Adrenal gland (tissue), 12 donors: ENCODE measurements around the gene CFAP99. TPM values are rescaled to one million over a fixed set of nuclear protein-coding genes. Genes with fewer than 3 reads are reported as not detected.

ENCODE experiments used
- DNase-seq, 7 donors: peaks; one replicate each; pipeline ENCODE4 v3.0.0-alpha.2; 2019 to 2020
- H3K27ac ChIP-seq, 5 donors: fragments of 200-600 bp; sonication (generic) in 4 of 5; 1 replicate in 3 of 5; 2 replicates in 2 of 5; pipeline versions ENCODE4 v1.5.1 to v1.8.0; 2016 to 2020; ENCODE audit warnings: mild to moderate bottlenecking in 1 of 5
- H3K27me3 ChIP-seq: fragments of 200-600 bp; 2 replicates; pipeline ENCODE4 v1.8.0; 2021
- H3K36me3 ChIP-seq, 2 donors: fragments of 200-600 bp; replicated peaks in 1 of 2; 1 replicate in 1 of 2; 2 replicates in 1 of 2; pipeline versions ENCODE4 v1.5.1 to v1.8.0; 2018 to 2022
- H3K4me1 ChIP-seq, 2 donors: fragments of 200-600 bp; replicated peaks in 1 of 2; 1 replicate in 1 of 2; 2 replicates in 1 of 2; pipeline versions ENCODE4 v1.5.1 to v1.8.0; 2018 to 2021
- H3K4me3 ChIP-seq, 4 donors: fragments of 200-600 bp; sonication (generic) in 3 of 4; one replicate each; pipeline ENCODE4 v1.5.1; 2016 to 2018
- H3K9me3 ChIP-seq, 3 donors: fragments of 200-600 bp; sonication (generic) in 1 of 3; replicated peaks in 1 of 3; 1 replicate in 2 of 3; 2 replicates in 1 of 3; pipeline versions ENCODE4 v1.5.1 to v1.8.0; 2016 to 2021
- POLR2A ChIP-seq, 2 donors: fragments of 450-650 bp; IDR thresholded peaks; one replicate each; pipeline ENCODE4 v1.6.1; 2017; ENCODE audit warnings: antibody characterized with exemption in 2 of 2, mild to moderate bottlenecking in 2 of 2, moderate library complexity in 1 of 2
- WGBS, 4 donors: extraction: QIAGEN DNeasy Blood & Tissue Kit in 2 of 4; methylation state at CpG; one replicate each; pipeline versions ENCODE4 v1.1.5 to v1.1.7; 2013 to 2017; 5-methylcytosine and 5-hydroxymethylcytosine counted together
- intact Hi-C, 2 donors: fragments of 100-400 bp; cut with DNase I; formaldehyde crosslinking; loops; one replicate each; pipeline versions ENCODE4 v1.14.1 to v1.15.0; 2022 to 2023
- polyA plus RNA-seq, 3 donors: library from polyadenylated mRNA; stranded (reverse); fragments of 200-250 nt in 2 of 3; fragments of 350-450 nt in 1 of 3; fragmentation: Illumina TruSeq in 1 of 3; extraction: RNeasy Lipid Tissue Mini Kit (QIAGEN cat#74804) in 1 of 3; gene quantifications; one replicate each; pipeline ENCODE4 v1.2.3, GENCODE V29; 2013 to 2014
- total RNA-seq, 9 donors: library from RNA; depleted of rRNA in 4 of 9; stranded (reverse); fragments of >200 nt in 4 of 9; fragments of 120-200 nt in 1 of 9; fragmentation: NEBNext Ultra II Directional in 1 of 9; extraction: Animal tissue kit (Norgen Biotek cat#: 25700) in 1 of 9; gene quantifications; one replicate each; pipeline versions ENCODE4 v1.1.0 to v1.2.4, GENCODE V29; 2013 to 2023
- TF ChIP-seq, protein P1 (sequence below), 6 experiments: fragments of 450-650 bp in 4 of 6; fragments of 200-600 bp in 2 of 6; sonication (generic) in 1 of 6; IDR thresholded peaks; 1 replicate in 5 of 6; 2 replicates in 1 of 6; pipeline versions ENCODE4 v1.5.1 to v1.8.0; 2016 to 2021; ENCODE audit warnings: antibody characterized with exemption in 6 of 6, mild to moderate bottlenecking in 2 of 6, moderate library complexity in 1 of 6
- donor health status: healthy with polysubstance abuse.
- donor health status: Bipolar disorder and iron deficiency.
- donor health status: DM: yes; HTN: yes; CAD: no.
- donor health status: DM: no; HTN: no; CAD: no.
- donor health status: DM: no; HTN: no; CAD: no.
- donor health status: DM: yes; HTN: yes; CAD: no.

CFAP99 gene
- total and polyA plus RNA-seq, 12 donors = 0.18 to 5.0 (median 3.2) TPM

DNA sequence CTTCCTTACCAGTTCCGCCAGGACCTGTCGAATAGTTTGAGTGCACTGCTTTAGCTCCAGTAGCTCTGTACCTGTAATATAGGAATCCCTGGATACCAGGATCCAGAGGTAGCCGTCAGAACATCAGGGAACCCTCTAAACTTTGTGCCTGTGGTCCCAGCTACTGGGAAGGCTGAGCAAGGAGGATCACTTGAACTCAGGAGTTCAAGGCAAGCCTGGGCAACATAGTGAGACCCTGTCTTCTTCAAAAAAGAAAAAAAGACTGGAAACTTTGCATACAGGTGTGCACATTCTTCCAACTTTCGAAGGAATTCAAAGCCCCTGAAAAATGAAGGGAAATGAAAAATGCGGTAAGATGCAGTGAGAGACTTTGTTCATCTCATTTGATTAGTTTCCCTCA lies 85.1 kb downstream of the CFAP99 start:
- no peaks in the 10 kb centered on the region for H3K9me3 ChIP-seq
- no peaks in the 10 kb centered on the region for H3K27me3 ChIP-seq
- intact Hi-C loops = no loop called here
- TF ChIP-seq, protein P1, sequence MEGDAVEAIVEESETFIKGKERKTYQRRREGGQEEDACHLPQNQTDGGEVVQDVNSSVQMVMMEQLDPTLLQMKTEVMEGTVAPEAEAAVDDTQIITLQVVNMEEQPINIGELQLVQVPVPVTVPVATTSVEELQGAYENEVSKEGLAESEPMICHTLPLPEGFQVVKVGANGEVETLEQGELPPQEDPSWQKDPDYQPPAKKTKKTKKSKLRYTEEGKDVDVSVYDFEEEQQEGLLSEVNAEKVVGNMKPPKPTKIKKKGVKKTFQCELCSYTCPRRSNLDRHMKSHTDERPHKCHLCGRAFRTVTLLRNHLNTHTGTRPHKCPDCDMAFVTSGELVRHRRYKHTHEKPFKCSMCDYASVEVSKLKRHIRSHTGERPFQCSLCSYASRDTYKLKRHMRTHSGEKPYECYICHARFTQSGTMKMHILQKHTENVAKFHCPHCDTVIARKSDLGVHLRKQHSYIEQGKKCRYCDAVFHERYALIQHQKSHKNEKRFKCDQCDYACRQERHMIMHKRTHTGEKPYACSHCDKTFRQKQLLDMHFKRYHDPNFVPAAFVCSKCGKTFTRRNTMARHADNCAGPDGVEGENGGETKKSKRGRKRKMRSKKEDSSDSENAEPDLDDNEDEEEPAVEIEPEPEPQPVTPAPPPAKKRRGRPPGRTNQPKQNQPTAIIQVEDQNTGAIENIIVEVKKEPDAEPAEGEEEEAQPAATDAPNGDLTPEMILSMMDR (IDR thresholded peaks at IDR 0.05) = no peak
- no peak for TF ChIP-seq POLR2A (IDR thresholded peaks at IDR 0.05)
- no peak for DNase-seq
- H3K27ac ChIP-seq = no peak overlapping the region
- peaks cover 0 to 42% of the 10 kb centered on the region in 2 donors for H3K36me3 ChIP-seq
- no peaks in the 10 kb centered on the region for H3K4me1 ChIP-seq
- H3K4me3 ChIP-seq = no peak overlapping the region
- 94 to 100% (median 96%) methylated on average over 5 of the region's 5 CpGs for WGBS, 4 donors

GRCh38 chr4:2507259-2507658 lies 88.5 kb downstream of the CFAP99 start:
- WGBS, 4 donors = 90 to 95% (median 95%) methylated on average over 4 of the region's 4 CpGs
- no peak for TF ChIP-seq POLR2A (IDR thresholded peaks at IDR 0.05)
- TF ChIP-seq, protein P1 (IDR thresholded peaks at IDR 0.05) = no peak
- peaks cover 0 to 29% of the 10 kb centered on the region in 2 donors for H3K36me3 ChIP-seq

GRCh38 chr4:2507855-2508254 lies 89.1 kb downstream of the CFAP99 start:
- no peak overlapping the region for H3K4me3 ChIP-seq
- TF ChIP-seq, protein P1 (IDR thresholded peaks at IDR 0.05) = no peak
- TF ChIP-seq POLR2A (IDR thresholded peaks at IDR 0.05) = no peak
- DNase-seq = no peak
- peaks cover 0 to 35% of the 10 kb centered on the region in 2 donors for H3K36me3 ChIP-seq
- H3K9me3 ChIP-seq = no peaks in the 10 kb centered on the region
- WGBS, 4 donors = 78 to 89% (median 87%) methylated on average over 4 to 7 of the region's 7 CpGs
- no peaks in the 10 kb centered on the region for H3K4me1 ChIP-seq
- intact Hi-C loops = no loop called here
- H3K27ac ChIP-seq = no peak overlapping the region
- H3K27me3 ChIP-seq = no peaks in the 10 kb centered on the region

More at GRCh38 chr4:2507259-2507658, 88.5 kb downstream of the CFAP99 start:
- intact Hi-C loops = no loop called here
- Histone ChIP-seq H3K27ac (no peak overlapping the region), H3K4me1 (no peaks in the 10 kb centered on the region), H3K4me3 (no peak overlapping the region), H3K9me3 (no peaks in the 10 kb centered on the region), H3K27me3 (no peaks in the 10 kb centered on the region)
- DNase-seq = no peak

DNA sequence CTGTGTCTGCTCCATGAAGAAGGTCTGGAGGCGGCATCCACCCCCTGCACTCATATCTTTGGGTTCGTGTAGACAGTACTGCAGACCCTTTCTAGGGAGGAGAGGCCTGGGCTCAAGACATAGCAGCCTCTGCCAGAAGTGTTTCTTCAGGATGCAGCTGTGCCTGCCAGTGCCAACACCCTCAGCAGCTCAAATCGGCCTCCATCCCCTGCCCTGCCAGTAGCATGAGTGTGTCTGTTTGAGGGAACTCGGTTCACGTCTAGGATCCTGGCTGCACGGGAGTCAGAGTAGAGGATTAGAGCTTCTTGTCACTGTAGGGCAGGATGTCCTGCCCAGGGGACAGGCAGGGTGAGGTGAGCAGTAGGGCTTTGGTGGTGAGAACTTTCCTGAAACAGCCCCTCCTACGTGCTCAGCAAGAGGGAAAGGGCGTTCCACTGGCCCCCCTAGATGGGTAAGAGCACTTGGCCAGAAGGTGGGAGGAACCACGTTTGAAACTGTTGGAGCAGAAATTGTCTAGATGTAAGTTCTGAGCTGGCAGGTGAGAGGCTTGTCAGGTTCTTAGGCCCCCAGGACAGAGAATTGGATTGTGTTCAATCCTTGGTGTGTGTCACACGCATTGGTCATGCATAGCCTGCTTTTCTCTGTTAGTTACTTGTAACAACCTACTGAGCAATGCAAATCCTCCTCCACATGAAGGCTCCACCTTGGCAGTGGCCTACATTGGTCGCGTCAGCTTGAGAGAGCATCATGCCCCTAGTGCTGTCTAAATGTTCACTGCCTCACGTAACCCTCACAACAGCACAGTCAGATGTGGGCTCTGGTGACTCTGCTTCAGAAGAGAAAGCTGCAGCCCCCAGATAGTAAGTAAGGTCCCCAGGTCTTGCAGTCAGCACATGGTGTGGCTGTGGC lies 91.8 kb downstream of the CFAP99 start:
- Histone ChIP-seq H3K4me1 (no peaks in the 10 kb centered on the region), H3K27me3 (no peaks in the 10 kb centered on the region), H3K36me3 (peaks cover 0 to 46% of the 10 kb centered on the region in 2 donors), H3K9me3 (no peaks in the 10 kb centered on the region), H3K27ac (no peak overlapping the region), H3K4me3 (no peak overlapping the region)
- 89 to 94% (median 92%) methylated on average over 10 to 13 of the region's 13 CpGs for WGBS, 4 donors
- DNase-seq = no peak
- TF ChIP-seq, protein P1 (IDR thresholded peaks at IDR 0.05) = no peak
- TF ChIP-seq POLR2A (IDR thresholded peaks at IDR 0.05) = no peak
- intact Hi-C loops = no loop called here
